Measurements from ENCODE around the gene SCLT1.

Gene SCLT1

GRCh38 chr4:128954941-128955340 is 138.4 kb downstream of the SCLT1 start:
- no peak for DNase-seq

DNA sequence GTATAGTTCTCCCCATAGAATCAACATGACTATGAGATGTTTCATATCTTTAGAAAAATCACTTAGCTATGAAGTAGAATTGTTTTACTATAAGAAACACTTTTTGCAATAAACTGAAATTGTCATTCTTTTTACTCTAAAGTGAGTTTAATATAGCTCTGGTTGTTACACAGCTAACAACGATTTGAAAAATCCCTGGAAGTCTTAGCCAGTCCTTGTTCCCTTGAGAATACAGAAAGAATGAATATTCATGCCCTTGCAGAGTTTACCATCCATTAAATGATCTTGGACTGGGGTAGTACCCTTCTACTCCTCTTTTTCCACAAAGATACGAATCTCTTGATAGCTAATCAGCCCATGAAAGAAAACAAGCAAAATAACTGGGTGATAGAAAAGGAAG is 142.0 kb downstream of the SCLT1 start:
- no peak for DNase-seq

GRCh38 chr4:128950796-128951195 is 142.5 kb downstream of the SCLT1 start:
- DNase-seq = no peak

GRCh38 chr4:128946916-128947315 is 146.4 kb downstream of the SCLT1 start:
- DNase-seq = no peak

DNA sequence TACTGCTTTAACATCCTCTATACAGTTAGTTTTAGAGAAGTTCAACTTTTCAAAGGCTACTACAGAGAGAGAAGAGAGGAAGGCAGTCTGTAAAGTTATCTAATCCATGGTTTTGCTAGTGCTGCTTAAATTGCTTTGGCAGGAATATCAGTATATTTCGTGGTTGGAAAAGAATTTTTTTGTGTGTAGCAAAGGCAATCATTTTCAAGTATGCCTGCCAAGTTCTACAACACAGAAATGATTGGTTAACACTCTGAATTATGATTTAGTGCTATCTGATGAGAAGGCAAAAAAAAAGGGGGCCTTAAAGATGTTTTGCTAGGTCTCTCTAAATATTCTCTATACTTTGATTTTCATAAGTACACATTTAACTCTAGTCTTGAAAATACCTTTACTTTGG is 150.7 kb downstream of the SCLT1 start:
- no peak for DNase-seq

- DNase-seq = no peak
Measured at GRCh38 chr4:128940971-128941370, 152.4 kb downstream of the SCLT1 start.

GRCh38 chr4:128930051-128930450 is 163.3 kb downstream of the SCLT1 start:
- DNase-seq = no peak

DNA sequence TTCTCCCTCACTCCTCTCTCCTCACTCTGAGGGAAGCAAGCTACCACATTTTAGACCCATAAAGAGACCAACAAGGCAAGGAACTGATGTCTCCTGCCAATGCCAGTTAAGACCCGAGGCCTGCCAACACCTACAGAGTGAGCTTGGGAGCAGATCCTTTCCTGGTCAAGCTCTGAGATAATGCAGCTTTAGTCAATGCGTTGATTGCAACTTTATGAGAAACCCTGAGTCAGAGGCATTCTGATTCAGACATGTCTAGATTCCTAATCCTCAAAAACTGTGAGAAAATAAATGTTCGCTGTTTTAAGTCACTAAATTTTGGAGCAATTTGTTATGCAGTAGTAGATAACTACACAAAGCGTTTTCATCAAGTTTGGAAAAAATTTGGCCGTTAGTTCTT is 168.4 kb downstream of the SCLT1 start:
- DNase-seq = no peak

DNA sequence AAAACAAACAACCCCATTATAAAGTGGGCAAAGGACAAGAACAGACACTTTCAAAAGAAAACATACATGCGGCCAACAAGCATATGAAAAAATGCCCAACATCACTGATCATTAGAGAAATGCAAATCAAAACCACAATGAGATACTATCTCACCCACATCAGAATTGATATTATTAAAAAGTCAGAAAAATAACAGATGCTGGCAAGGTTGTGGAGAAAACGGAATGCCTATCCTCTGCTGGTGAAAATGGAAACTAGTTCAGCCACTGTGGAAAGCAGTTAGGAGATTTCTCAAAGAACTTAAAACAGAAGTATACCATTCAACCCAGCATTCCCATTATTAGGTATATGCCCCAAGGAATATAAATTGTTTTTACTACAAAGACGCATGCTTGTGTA is 171.4 kb downstream of the SCLT1 start:
- no peak for DNase-seq

DNA sequence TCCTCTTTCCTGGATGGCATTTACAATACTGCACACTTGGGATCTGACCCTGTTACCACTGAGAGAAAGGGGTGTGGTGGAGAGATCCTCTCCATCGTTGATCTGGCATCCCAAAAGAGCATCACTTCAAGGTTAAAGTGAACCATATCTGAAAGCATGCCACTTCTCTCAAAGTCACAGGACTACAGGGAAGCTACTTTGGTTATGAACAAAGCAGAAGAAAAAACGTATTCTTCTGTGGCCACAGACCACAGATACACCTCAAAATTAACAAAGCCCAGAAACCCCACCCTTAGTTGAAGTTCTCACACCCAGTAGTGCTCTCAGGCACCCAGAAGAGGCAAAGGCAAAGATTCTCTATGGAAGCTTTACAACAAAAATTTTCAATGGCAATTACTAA is 175.6 kb downstream of the SCLT1 start:
- DNase-seq = no peak

DNA sequence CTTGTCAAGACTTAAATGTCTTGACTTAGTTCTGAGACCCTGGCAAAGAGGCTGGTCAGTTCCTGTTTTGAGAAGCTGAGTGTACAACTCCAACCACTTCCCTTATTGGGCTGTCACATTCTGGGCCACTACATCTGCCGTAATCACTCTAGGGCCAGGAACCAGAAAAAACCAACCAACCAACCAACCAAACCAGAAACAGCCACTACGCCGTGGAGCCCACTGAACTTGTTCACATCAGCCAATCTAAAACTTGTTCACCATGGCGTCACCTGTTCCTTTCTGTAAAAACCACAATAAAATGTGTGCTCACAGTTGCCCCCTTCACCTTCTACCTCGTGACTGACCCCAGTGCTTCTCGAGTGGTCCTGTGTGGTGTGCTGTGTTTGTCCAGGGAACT is 176.5 kb downstream of the SCLT1 start:
- no peak for DNase-seq

GRCh38 chr4:128915544-128915943 is 177.8 kb downstream of the SCLT1 start:
- no peak for DNase-seq

DNA sequence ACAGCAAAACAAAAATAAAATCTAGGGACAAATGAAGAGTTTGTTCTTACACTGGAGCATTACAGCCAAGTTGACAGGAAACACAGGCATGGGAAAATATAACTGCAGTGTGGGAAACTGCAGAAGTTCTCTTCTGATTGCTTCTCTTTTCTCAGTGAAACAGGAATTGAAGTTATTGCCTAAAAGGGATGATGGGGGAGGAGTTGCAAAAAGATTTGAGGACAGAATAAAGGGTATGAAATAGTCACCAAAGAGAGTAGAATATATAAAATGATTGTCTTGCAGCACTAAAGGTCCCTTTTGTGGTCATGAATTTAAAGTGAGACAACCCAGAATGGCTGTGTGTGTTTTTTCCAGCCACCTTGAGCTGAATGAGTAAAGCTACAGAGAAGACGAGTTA is 180.1 kb downstream of the SCLT1 start:
- DNase-seq = no peak

- no peak for DNase-seq
Measured at GRCh38 chr4:128908735-128909134, 184.6 kb downstream of the SCLT1 start.

DNA sequence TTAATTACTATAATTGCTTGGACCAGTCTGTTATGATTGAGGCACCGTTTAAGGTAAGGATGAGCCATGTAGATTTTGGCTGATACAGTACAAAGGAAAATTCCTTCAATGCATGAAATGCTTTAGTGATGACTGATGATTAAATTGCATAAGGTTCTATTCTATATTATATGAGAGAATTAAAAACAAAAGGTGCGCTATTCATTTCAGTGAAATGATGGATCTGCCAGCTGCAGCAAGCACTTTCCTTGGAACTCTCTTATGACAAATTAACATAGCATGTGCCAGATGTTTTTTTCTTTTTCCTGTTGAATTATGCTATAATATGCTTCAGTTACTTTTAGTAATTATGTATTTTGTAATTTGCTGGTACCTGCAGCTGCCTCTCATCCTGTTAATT is 185.4 kb downstream of the SCLT1 start:
- DNase-seq = no peak

- DNase-seq = no peak
Measured at GRCh38 chr4:128906581-128906980, 186.8 kb downstream of the SCLT1 start.

- DNase-seq = no peak
Measured at GRCh38 chr4:128904821-128905220, 188.5 kb downstream of the SCLT1 start.

DNA sequence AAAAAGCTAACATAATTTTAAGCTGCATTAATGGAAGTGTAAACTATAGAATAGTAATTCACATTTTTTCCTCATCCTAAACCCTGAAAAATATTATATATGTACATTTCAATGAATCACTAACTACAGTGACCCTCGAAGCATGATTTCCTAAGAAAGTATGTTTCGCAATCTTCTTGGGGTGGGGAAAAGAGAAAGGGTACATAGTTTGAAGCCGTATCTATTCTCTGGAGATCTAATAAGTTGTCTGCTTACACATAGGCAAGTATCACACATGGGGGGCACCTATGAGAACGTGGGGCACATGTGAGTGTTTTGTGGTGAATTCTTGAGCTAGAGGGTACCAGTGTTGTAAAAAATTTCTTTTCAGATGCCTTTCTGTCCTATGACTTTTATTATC is 212.7 kb downstream of the SCLT1 start:
- no peak for DNase-seq

DNA sequence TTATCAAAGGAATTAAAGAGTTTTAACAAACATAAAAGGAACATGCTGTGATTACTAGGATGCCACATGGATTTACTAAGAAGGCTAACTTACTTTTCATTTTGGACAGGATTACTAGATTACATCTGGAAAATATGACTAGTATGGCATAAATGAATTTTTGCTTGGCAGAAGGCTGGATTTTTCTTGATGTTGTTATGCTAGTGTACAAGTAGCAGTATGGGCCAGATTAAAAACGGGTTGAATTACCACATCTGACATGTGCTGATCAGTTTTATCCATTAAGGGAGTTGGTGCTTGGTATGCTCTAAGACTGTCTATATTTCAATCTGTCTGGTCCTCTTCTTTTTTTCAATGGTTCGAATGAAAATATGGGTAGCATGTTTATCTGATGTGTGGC is 213.4 kb downstream of the SCLT1 start:
- DNase-seq = no peak

DNA sequence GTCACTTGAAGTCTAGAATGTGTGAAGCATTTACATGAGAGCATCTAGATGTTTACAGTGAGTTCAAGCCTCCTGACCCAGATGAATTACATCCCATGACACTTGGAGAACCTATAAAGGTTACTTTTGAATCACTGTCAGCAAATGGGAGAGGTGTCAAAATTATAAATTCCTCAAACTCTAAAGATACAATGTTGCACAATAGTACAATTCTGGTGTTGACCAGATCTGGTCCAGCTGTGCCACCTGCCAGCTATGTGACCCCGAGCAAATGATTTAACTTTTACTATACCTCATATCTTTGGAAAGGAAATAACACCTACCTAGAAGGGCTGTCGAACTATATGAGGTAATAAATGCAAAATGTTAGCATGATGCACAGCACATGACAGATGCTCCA is 214.1 kb downstream of the SCLT1 start:
- DNase-seq = no peak

- no peak for DNase-seq
Measured at GRCh38 chr4:128877934-128878333, 215.4 kb downstream of the SCLT1 start.

GRCh38 chr4:128876200-128876599 is 217.1 kb downstream of the SCLT1 start:
- no peak for DNase-seq

GRCh38 chr4:128871948-128872347 is 221.4 kb downstream of the SCLT1 start:
- no peak for DNase-seq

DNA sequence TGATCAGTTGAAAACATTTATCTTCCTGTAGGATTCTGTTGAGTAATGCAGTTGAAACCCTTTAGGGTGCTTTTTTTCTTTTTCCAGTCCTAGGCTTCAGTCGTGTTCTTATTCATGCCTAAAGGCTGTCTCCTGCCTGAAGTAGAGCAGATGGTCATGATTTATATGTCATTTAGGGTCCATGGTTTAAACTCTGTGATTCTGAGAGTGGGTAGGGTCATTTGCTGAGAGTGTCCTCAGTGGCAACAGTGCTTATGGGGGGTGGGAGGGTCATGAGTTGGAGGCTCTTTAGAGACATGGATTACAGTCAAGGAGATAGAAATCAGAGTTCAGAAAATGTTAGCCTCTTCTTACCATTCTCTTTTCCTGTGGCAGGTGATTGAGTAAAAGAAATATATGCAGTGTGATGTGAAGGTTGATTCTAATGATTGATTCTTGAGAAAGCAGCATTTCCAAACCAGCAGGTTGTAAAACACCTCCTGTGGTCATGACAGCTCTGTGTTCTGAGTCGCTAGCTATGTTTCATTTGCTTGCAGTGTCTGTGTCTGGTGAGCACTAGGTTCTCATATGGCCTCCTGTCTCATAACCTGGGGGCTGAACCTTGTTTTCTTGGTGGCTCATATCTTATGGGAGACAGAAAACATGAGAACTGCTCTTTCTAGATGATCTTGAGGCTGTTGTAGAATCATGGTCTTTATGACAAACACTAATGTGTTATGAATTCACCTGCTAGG is 223.4 kb downstream of the SCLT1 start:
- no peak for DNase-seq

DNA sequence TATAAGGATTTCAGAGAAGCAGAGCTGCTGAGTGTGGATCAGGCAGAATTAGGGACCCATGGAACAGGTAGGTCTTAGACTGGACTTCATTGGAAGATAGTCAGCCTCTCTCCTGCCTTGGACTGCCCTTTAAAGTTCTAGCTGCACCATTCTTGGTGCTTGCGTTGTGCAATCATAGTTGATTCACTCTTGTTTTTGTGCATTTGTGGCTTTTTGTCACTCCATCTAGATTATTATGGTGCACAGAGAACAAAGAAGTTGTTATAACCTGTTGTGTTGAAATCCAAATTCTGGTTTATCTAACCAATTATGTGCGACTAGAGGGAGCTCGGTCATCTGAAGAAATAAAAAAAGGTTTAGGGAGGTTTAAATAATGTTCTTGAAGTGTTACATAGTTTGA is 224.6 kb downstream of the SCLT1 start:
- DNase-seq = no peak

DNA sequence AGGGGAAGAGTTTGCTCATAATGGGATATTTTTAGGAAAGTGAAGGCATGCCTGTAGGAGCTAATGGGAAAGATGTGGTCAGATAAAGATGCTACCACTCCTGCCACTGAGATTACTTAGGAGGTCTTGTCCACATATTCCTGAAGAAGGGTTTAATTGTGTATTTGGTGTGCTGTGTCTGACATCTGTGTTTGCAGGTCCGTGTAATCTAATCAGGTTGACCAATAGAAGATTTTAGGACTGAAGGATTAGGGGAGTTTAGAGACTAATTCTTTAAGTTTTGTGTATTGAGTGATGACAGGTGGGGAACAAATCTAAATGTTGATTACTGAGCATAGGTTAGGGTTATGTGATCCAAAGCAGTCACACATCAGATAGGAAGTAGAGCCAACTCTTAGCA is 226.6 kb downstream of the SCLT1 start:
- no peak for DNase-seq
